HCT116 (cell line): ENCODE measurements around the gene CENPP. TPM values are rescaled to one million over a fixed set of nuclear protein-coding genes. Genes with fewer than 3 reads are reported as not detected.
A peak's percentile ranks its signal among the peaks of the same experiment; 100 is the strongest.

Source experiments
- ATAC-seq: fragments of 200-7000 bp; cut with Tn5 transposase; 2 replicates; pipeline ENCODE4 v1.9.1; 2020; ENCODE audit warnings: mild to moderate bottlenecking, moderate library complexity
- BruUV-seq: library from RNA; stranded (reverse); fragments of 400-500 nt; replicated peaks from 2 replicates; lab custom pipeline; 2021; lab: Mats Ljungman, UMichigan
- CTCF ChIA-PET: fragments of 300-600 bp; sonication (Branson Sonifier 250); formaldehyde crosslinking; loops from one replicate; lab custom pipeline; 2021; ENCODE audit warnings: antibody characterized with exemption; lab: Charles Lee
- POLR2A ChIA-PET: fragments of 300-600, 350-600 bp; sonication (Branson Sonifier 250); formaldehyde crosslinking; loops from one replicate; lab custom pipeline; 2021; ENCODE audit warnings: antibody characterized with exemption; lab: Charles Lee
- RAD21 ChIA-PET, 2 experiments: fragments of 300-600 bp; sonication (Branson Sonifier 250); formaldehyde crosslinking; loops; one replicate each; lab custom pipeline; 2023; ENCODE audit warnings: low total read pairs in 2 of 2; ENCODE audit not compliant: uncharacterized antibody in 2 of 2, unreplicated experiment in 2 of 2, low non-redundant PET in 1 of 2; lab: Charles Lee
- DNase-seq: peaks from one replicate; pipeline ENCODE4 v3.0.0-alpha.2; 2010; ENCODE audit warnings: low read depth, low spot score
- H2AFZ ChIP-seq: fragments of 200-600 bp; shearing (Covaris generic), sonication (generic); 2 replicates; pipeline ENCODE4 v1.6.1; 2017; ENCODE audit warnings: low read depth, mixed run types, mixed read lengths, antibody characterized with exemption, low read length; ENCODE audit not compliant: poor library complexity, severe bottlenecking
- H3K27ac ChIP-seq: 2 replicates; pipeline ENCODE4 v1.5.1; 2012; ENCODE audit warnings: low read depth, low read length
- H3K27me3 ChIP-seq: fragments of 200-600 bp; sonication (generic); 2 replicates; pipeline ENCODE4 v1.6.1; 2016; ENCODE audit warnings: mixed run types, low read length, mixed read lengths; ENCODE audit not compliant: insufficient read depth
- H3K36me3 ChIP-seq, 2 experiments: fragments of 200-500 bp in 1 of 2; fragments of 200-600 bp in 1 of 2; sonication (Bioruptor generic) in 1 of 2; sonication (generic) in 1 of 2; 2 replicates each; pipeline versions ENCODE4 v1.5.1 to v1.6.1; 2014 to 2016; ENCODE audit warnings: low read length in 2 of 2, inconsistent platforms in 1 of 2, mixed read lengths in 1 of 2, mixed run types in 1 of 2; ENCODE audit not compliant: insufficient read depth in 2 of 2, control insufficient read depth in 1 of 2
- H3K4me1 ChIP-seq, 2 experiments: fragments of 200-600 bp in 1 of 2; sonication (generic) in 1 of 2; 2 replicates each; pipeline versions ENCODE4 v1.5.1 to v1.6.1; 2012 to 2017; ENCODE audit warnings: low read length in 2 of 2, inconsistent platforms in 1 of 2, mild to moderate bottlenecking in 1 of 2, mixed read lengths in 1 of 2, mixed run types in 1 of 2, moderate library complexity in 1 of 2; ENCODE audit not compliant: insufficient read depth in 2 of 2, control insufficient read depth in 1 of 2
- H3K4me2 ChIP-seq: fragments of 200-600 bp; sonication (generic); 2 replicates; pipeline ENCODE4 v1.6.1; 2017; ENCODE audit warnings: mixed run types, low read length, mixed read lengths
- H3K4me3 ChIP-seq, 2 experiments: fragments of 200-600 bp in 1 of 2; sonication (generic) in 1 of 2; replicated peaks in 1 of 2; 2 replicates each; pipeline ENCODE4 v1.5.1; 2011 to 2016; ENCODE audit warnings: low read length in 2 of 2, control low read depth in 1 of 2, low read depth in 1 of 2, mild to moderate bottlenecking in 1 of 2, mixed read lengths in 1 of 2, mixed run types in 1 of 2
- H3K79me2 ChIP-seq: fragments of 200-600 bp; sonication (generic); 2 replicates; pipeline ENCODE4 v1.6.1; 2017; ENCODE audit warnings: mild to moderate bottlenecking, mixed run types, low read length, moderate library complexity, mixed read lengths; ENCODE audit not compliant: insufficient read depth
- H3K9ac ChIP-seq: fragments of 200-600 bp; sonication (generic); 2 replicates; pipeline ENCODE4 v1.6.1; 2016; ENCODE audit warnings: low read length, mixed read lengths
- H3K9me2 ChIP-seq: fragments of 200-600 bp; sonication (generic), shearing (Covaris generic); 2 replicates; pipeline ENCODE4 v1.6.1; 2017; ENCODE audit warnings: mixed run types, mild to moderate bottlenecking, moderate library complexity; ENCODE audit not compliant: insufficient read depth
- H3K9me3 ChIP-seq, 2 experiments: fragments of 200-500 bp in 1 of 2; fragments of 200-600 bp in 1 of 2; sonication (Bioruptor generic) in 1 of 2; sonication (generic) in 1 of 2; 2 replicates each; pipeline ENCODE4 v1.6.1; 2014 to 2017; ENCODE audit warnings: low read length in 2 of 2, mixed read lengths in 2 of 2, inconsistent platforms in 1 of 2, low read depth in 1 of 2, mild to moderate bottlenecking in 1 of 2, mixed run types in 1 of 2, moderate library complexity in 1 of 2; ENCODE audit not compliant: control insufficient read depth in 1 of 2, insufficient read depth in 1 of 2
- H4K20me1 ChIP-seq: fragments of 200-600 bp; sonication (generic), shearing (Covaris generic); 2 replicates; pipeline ENCODE4 v1.6.1; 2017; ENCODE audit warnings: mixed run types, mild to moderate bottlenecking, moderate library complexity; ENCODE audit not compliant: insufficient read depth
- EGR1 ChIP-seq: IDR thresholded peaks from 2 replicates; pipeline ENCODE4 v1.6.1; 2012; ENCODE audit warnings: low read depth
- EZH2 ChIP-seq: fragments of 200-600 bp; sonication (generic); IDR thresholded peaks from 2 replicates; pipeline ENCODE4 v1.6.1; 2017; ENCODE audit warnings: antibody characterized with exemption, mixed run types
- EZH2phosphoT487 ChIP-seq: fragments of 200-600 bp; IDR thresholded peaks from 2 replicates; pipeline ENCODE4 v1.6.1; 2018; ENCODE audit warnings: antibody characterized with exemption, borderline replicate concordance
- FOSL1 ChIP-seq: IDR thresholded peaks from 2 replicates; pipeline ENCODE4 v1.6.1; 2012; ENCODE audit warnings: low read depth
- JUND ChIP-seq: IDR thresholded peaks from 2 replicates; pipeline ENCODE4 v1.6.1; 2012
- RAD21 ChIP-seq: IDR thresholded peaks from 2 replicates; pipeline ENCODE4 v1.6.1; 2012; ENCODE audit warnings: low read depth, mild to moderate bottlenecking
- SIN3A ChIP-seq: IDR thresholded peaks from 2 replicates; pipeline ENCODE4 v1.6.1; 2012; ENCODE audit warnings: low read depth
- SP1 ChIP-seq: IDR thresholded peaks from 2 replicates; pipeline ENCODE4 v1.6.1; 2012; ENCODE audit warnings: low read depth
- TCF7L2 ChIP-seq: IDR thresholded peaks from 2 replicates; pipeline ENCODE4 v1.7.0; 2011; ENCODE audit warnings: borderline replicate concordance, inconsistent platforms; ENCODE audit not compliant: insufficient read depth, insufficient read length; ENCODE audit errors: extremely low read depth
- ZFX ChIP-seq: fragments of 450-650 bp; IDR thresholded peaks from 2 replicates; pipeline ENCODE4 v1.6.1; 2017
- intact Hi-C: fragments of 100-400 bp; cut with micrococcal nuclease; formaldehyde crosslinking; loops from 2 replicates; pipeline ENCODE4 v1.10.0; 2022
- total RNA-seq: library from RNA; stranded (reverse); gene quantifications from one replicate; pipeline ENCODE4 v1.2.1, GENCODE V29; 2021; ENCODE audit not compliant: unreplicated experiment
- TF ChIP-seq, protein P1 (sequence below), 3 experiments: fragments of 200-600 bp in 1 of 3; sonication (generic) in 1 of 3; IDR thresholded peaks in 2 of 3; conservative IDR thresholded peaks in 1 of 3; 2 replicates each; pipeline ENCODE4 v1.5.1; 2012 to 2017; ENCODE audit warnings: low read depth in 2 of 3, low read length in 2 of 3, antibody characterized with exemption in 1 of 3, borderline replicate concordance in 1 of 3, control low read depth in 1 of 3, mild to moderate bottlenecking in 1 of 3, mixed read lengths in 1 of 3, mixed run types in 1 of 3, moderate library complexity in 1 of 3; ENCODE audit not compliant: insufficient read depth in 1 of 3

The CENPP gene
- total RNA-seq, 1 experiment from 2014 or later: 7.0 TPM

DNA sequence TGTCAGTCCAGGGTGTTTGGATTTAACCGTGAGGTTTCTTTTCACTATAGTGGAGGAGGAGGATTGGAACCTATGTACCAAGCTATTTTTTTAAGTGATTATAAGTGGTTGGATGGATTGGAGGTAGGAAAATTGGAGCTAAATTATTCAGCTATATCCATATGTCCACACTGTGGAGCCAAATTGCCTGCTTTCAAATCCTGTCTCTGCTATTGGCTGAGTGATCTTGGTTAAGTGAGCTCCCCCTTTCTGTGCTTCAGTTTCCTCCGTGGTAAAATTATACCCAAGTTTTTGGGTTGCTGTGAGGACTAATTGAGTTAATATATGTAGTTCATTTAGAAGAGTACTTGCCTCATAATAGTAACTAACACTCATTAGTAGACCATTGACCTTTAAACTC is 2.5 kb downstream of the CENPP start:
- Histone ChIP-seq H3K36me3 (peaks cover 0 to under 1% of the 10 kb centered on the region in 2 experiments; a peak in 1 of 4 replicates), H3K27me3 (no peaks in the 10 kb centered on the region), H3K4me2 (peak overlapping the region; percentile 4; the same call in 1 of the 2 replicates), H4K20me1 (no peaks in the 10 kb centered on the region), H3K9ac (no peak overlapping the region), H2AFZ (no peak overlapping the region), H3K27ac (no peak overlapping the region), H3K79me2 (peaks cover 20% of the 10 kb centered on the region), H3K9me3 (no peaks in the 10 kb centered on the region), H3K4me1 (peaks cover 9 to 17% of the 10 kb centered on the region in 2 experiments; a peak in 3 of 4 replicates), H3K4me3 (no peak overlapping the region), H3K9me2 (no peaks in the 10 kb centered on the region)
- TF ChIP-seq, protein P1, sequence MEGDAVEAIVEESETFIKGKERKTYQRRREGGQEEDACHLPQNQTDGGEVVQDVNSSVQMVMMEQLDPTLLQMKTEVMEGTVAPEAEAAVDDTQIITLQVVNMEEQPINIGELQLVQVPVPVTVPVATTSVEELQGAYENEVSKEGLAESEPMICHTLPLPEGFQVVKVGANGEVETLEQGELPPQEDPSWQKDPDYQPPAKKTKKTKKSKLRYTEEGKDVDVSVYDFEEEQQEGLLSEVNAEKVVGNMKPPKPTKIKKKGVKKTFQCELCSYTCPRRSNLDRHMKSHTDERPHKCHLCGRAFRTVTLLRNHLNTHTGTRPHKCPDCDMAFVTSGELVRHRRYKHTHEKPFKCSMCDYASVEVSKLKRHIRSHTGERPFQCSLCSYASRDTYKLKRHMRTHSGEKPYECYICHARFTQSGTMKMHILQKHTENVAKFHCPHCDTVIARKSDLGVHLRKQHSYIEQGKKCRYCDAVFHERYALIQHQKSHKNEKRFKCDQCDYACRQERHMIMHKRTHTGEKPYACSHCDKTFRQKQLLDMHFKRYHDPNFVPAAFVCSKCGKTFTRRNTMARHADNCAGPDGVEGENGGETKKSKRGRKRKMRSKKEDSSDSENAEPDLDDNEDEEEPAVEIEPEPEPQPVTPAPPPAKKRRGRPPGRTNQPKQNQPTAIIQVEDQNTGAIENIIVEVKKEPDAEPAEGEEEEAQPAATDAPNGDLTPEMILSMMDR (IDR thresholded peaks at IDR 0.05 in 2 of 3, conservative IDR thresholded peaks at IDR 0.05 in 1 of 3; ENCODE audit: borderline replicate concordance in 1 of 3, insufficient read depth in 1 of 3, low read depth in 2 of 3, low read length in 2 of 3): peak; percentile 12 to 68 (median 48); a peak in 5 of 6 replicates
- TF ChIP-seq EZH2phosphoT487 (no peak), FOSL1 (no peak), RAD21 (peak; percentile 65), JUND (no peak), SIN3A (no peak), EZH2 (no peak), ZFX (no peak), TCF7L2 (no peak), EGR1 (no peak), SP1 (no peak)
- DNase-seq: peak; percentile 42
- ATAC-seq: no peak
- POLR2A ChIA-PET: no interaction called here
- CTCF ChIA-PET: interaction anchor here (0.7 to 1.6 kb wide), 9 partner anchors 40 to 463 kb away, joined by 3 to 19 read pairs (median 5); no protein-coding TSS in a partner anchor
- no TSS peak for BruUV-seq
- intact Hi-C loops: loop anchor here (1.0 to 5.0 kb wide), 3 partner anchors 111 to 464 kb away; no protein-coding TSS in a partner anchor
- RAD21 ChIA-PET: interaction anchor here in 1 of 2 experiments (0.8 to 1.1 kb wide), 2 partner anchors 111 to 189 kb away, joined by 3 read pairs; no protein-coding TSS in a partner anchor
